ENCODE results near the gene EEF1B2. TPM values are rescaled to one million over a fixed set of nuclear protein-coding genes. Genes with fewer than 3 reads are reported as not detected.
A peak's percentile ranks its signal among the peaks of the same experiment; 100 is the strongest.
"Not testable (repeated sequence)": the region's sequence is repeated elsewhere in the genome, so short reads cannot be mapped to it uniquely, and the experiment has no call there.

The EEF1B2 gene
- total RNA-seq: 883 TPM

GRCh38 chr2:206159346-206160124, at the start of gene EEF1B2, which contains the start of gene NDUFS1:
EEF1B2 (plus strand) TSS chr2:206159895; CDS start chr2:206159980, 85 bp downstream.
NDUFS1 (minus strand) TSS chr2:206159444; CDS start chr2:206153678, 5,766 bp downstream.
- Histone ChIP-seq H3K9me3 (ENCODE audit: low read depth, low read length) (no peaks in the 10 kb centered on the region), H3K4me3 (ENCODE audit: low read length) (peak within 1 kb of the TSS; percentile 97), H3K4me1 (ENCODE audit: insufficient read depth, low read length) (peaks cover 34% of the 10 kb centered on the region), H3K27me3 (ENCODE audit: insufficient read depth, low read length) (no peaks in the 10 kb centered on the region)

DNA sequence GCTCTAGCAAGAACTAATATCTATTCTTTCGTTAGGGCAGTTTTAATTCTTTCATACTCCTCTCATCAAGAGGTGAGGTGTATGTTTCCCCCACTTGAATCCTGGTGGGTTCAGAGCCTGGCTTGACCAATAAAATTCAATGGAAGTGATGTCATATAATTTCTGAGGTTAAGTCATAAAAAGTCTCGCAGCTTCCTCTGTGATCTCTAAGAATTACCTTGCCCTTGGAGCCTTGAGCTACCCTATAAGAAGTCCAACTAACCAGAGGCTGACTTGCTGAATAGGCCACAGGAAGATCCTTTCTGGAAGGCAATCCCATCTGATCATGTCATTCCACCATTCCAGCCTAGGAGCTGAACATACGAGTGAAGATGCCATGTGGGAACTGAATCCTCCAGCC, 47.6 kb upstream of the EEF1B2 start:
- no peaks in the 10 kb centered on the region for H3K4me1 ChIP-seq (ENCODE audit: insufficient read depth, low read length)
- no peaks in the 10 kb centered on the region for H3K27me3 ChIP-seq (ENCODE audit: insufficient read depth, low read length)
- no peak overlapping the region for H3K4me3 ChIP-seq (ENCODE audit: low read length)
- H3K9me3 ChIP-seq (ENCODE audit: low read depth, low read length): no peaks in the 10 kb centered on the region

DNA sequence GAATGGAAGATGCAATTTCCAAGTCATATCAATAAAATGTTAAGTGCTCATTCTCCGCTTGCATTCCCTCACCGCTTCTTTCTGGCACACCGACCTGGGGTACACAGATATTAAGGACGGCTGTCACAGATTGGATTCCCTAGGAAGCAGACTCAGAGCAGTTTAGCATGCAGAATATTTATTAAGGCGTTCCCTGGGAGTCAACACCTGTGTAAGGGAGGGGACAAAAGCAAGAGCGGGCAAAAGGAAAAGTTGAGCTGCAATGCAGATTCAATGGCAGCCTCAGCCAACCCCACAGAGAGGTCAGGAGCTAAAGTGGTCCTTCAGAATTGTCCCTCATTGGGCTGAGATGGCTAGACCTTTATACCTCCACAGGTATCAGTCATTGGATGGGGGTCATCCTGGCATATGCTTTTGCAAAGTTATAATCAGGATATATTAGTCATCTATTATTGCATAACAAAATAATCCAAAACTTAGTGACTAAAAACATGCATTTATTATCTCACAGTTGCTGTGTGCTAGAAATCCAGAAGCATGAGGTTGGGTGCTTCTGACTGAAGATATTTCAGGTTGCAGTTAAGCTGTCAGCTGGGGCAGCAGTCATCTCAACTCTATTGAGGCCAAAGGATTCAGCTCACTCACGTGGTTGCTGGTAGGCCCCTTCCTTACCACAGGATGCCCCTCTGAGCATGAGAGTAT, 46.7 kb upstream of the EEF1B2 start:
- H3K9me3 ChIP-seq (ENCODE audit: low read depth, low read length): no peaks in the 10 kb centered on the region
- H3K27me3 ChIP-seq (ENCODE audit: insufficient read depth, low read length): no peaks in the 10 kb centered on the region
- H3K4me3 ChIP-seq (ENCODE audit: low read length): no peak overlapping the region
- H3K4me1 ChIP-seq (ENCODE audit: insufficient read depth, low read length): no peaks in the 10 kb centered on the region

GRCh38 chr2:206115026-206115578, 44.6 kb upstream of the EEF1B2 start:
- Histone ChIP-seq H3K4me3 (ENCODE audit: low read length) (no peak overlapping the region), H3K27me3 (ENCODE audit: insufficient read depth, low read length) (no peaks in the 10 kb centered on the region), H3K4me1 (ENCODE audit: insufficient read depth, low read length) (no peaks in the 10 kb centered on the region), H3K9me3 (ENCODE audit: low read depth, low read length) (no peaks in the 10 kb centered on the region)

DNA sequence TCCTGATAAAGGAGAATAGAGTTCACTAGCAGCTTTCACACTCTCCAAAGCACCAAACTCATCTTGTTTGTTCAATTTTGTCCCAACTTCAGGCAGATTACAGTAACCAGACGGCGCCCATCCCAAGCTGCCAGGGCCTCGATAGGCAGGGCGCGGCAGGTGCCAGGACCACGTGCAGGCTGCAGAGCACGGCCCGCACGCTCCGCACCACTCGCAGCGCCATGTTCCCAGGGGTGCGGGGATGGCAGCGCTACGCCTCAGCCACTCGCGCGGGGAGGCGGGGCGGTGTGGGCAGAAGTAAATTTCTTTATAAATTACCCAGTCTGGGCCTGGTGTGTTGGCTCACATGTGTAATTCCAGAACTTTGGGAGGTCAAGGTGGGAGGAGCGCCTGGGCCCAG, 43.4 kb upstream of the EEF1B2 start:
- Histone ChIP-seq H3K4me3 (ENCODE audit: low read length) (no peak overlapping the region), H3K9me3 (ENCODE audit: low read depth, low read length) (no peaks in the 10 kb centered on the region), H3K27me3 (ENCODE audit: insufficient read depth, low read length) (no peaks in the 10 kb centered on the region), H3K4me1 (ENCODE audit: insufficient read depth, low read length) (no peaks in the 10 kb centered on the region)

GRCh38 chr2:206122569-206122968, 37.1 kb upstream of the EEF1B2 start:
- not testable (repeated sequence) for H3K9me3 ChIP-seq (ENCODE audit: low read depth, low read length); H3K4me3 ChIP-seq (ENCODE audit: low read length); H3K27me3 ChIP-seq (ENCODE audit: insufficient read depth, low read length); H3K4me1 ChIP-seq (ENCODE audit: insufficient read depth, low read length)

DNA sequence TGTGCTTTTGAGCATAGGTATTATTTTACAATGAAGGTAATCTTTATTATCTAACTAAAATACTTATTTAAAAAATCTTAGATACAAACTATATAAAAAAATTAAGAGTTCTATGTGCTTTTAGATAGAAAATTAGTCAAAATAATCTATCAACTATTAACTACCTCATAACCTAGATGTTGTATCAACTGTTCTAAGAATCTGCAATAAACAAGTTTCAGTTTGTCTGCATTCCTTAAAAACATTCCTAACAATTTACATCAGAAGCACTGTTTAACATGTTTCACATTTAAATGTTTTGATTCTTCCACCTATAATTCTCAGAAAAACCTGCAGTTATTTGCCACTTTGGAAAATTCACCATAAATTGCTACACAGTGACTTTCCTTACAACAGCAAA, 33.8 kb upstream of the EEF1B2 start:
- H3K9me3 ChIP-seq (ENCODE audit: low read depth, low read length): no peaks in the 10 kb centered on the region
- H3K4me1 ChIP-seq (ENCODE audit: insufficient read depth, low read length): no peaks in the 10 kb centered on the region
- no peaks in the 10 kb centered on the region for H3K27me3 ChIP-seq (ENCODE audit: insufficient read depth, low read length)
- H3K4me3 ChIP-seq (ENCODE audit: low read length): no peak overlapping the region

GRCh38 chr2:206127656-206128055, 32.0 kb upstream of the EEF1B2 start:
- no peaks in the 10 kb centered on the region for H3K4me1 ChIP-seq (ENCODE audit: insufficient read depth, low read length)
- no peaks in the 10 kb centered on the region for H3K27me3 ChIP-seq (ENCODE audit: insufficient read depth, low read length)
- no peak overlapping the region for H3K4me3 ChIP-seq (ENCODE audit: low read length)
- no peaks in the 10 kb centered on the region for H3K9me3 ChIP-seq (ENCODE audit: low read depth, low read length)

GRCh38 chr2:206143451-206143850, 16.2 kb upstream of the EEF1B2 start:
- Histone ChIP-seq H3K4me3 (ENCODE audit: low read length) (no peak overlapping the region), H3K9me3 (ENCODE audit: low read depth, low read length) (no peaks in the 10 kb centered on the region), H3K27me3 (ENCODE audit: insufficient read depth, low read length) (no peaks in the 10 kb centered on the region)

DNA sequence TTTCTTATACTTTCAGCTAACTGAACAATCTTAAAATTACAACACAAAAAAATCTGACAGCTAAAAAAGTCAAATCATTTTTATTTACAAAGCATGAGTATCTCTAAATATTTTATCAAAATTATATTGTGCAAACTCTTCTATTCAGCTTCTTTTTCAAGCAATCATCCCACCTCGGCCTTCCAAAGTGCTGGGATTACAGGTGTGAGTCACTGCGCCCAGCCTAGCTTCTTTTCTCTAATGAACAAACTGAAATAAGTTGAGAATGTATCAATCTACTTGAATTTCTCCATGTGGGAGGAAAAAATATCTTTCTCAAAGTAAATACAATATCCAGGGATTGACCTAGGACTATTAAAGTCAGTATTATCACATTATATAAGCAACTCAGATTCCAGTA, 15.3 kb upstream of the EEF1B2 start:
- Histone ChIP-seq H3K27me3 (ENCODE audit: insufficient read depth, low read length) (no peaks in the 10 kb centered on the region), H3K9me3 (ENCODE audit: low read depth, low read length) (no peaks in the 10 kb centered on the region), H3K4me3 (ENCODE audit: low read length) (no peak overlapping the region), H3K4me1 (ENCODE audit: insufficient read depth, low read length) (no peaks in the 10 kb centered on the region)

More at GRCh38 chr2:206143451-206143850, 16.2 kb upstream of the EEF1B2 start:
- H3K4me1 ChIP-seq (ENCODE audit: insufficient read depth, low read length): no peaks in the 10 kb centered on the region

- H3K4me3 ChIP-seq (ENCODE audit: low read length): no peak overlapping the region
- no peaks in the 10 kb centered on the region for H3K9me3 ChIP-seq (ENCODE audit: low read depth, low read length)
- H3K27me3 ChIP-seq (ENCODE audit: insufficient read depth, low read length): no peaks in the 10 kb centered on the region
- no peaks in the 10 kb centered on the region for H3K4me1 ChIP-seq (ENCODE audit: insufficient read depth, low read length)
Measured at GRCh38 chr2:206145665-206146064, 14.0 kb upstream of the EEF1B2 start.

- H3K27me3 ChIP-seq (ENCODE audit: insufficient read depth, low read length): no peaks in the 10 kb centered on the region
- no peaks in the 10 kb centered on the region for H3K9me3 ChIP-seq (ENCODE audit: low read depth, low read length)
- no peak overlapping the region for H3K4me3 ChIP-seq (ENCODE audit: low read length)
- no peaks in the 10 kb centered on the region for H3K4me1 ChIP-seq (ENCODE audit: insufficient read depth, low read length)
Measured at GRCh38 chr2:206149330-206149729, 10.4 kb upstream of the EEF1B2 start.

DNA sequence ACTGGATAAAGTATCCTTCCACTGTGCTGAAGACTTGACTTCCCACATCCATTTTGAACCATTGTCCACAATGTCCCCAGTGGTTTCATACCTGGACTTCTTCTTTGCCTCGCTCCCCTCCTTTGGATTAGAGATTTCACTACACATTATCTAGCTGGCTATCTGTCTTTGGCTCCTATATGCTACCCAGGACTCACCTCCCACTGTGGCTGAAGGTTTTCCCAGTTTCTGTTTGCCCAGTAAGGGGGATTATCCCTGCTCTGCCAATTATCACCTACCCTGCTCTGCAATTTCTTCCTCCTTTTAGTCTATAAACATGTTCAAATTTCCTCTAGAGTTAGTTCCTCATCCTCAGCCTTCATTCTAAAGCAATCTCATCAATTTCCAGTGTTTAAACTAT, 9.5 kb upstream of the EEF1B2 start:
- H3K4me1 ChIP-seq (ENCODE audit: insufficient read depth, low read length): no peaks in the 10 kb centered on the region
- no peaks in the 10 kb centered on the region for H3K27me3 ChIP-seq (ENCODE audit: insufficient read depth, low read length)
- H3K9me3 ChIP-seq (ENCODE audit: low read depth, low read length): no peaks in the 10 kb centered on the region
- no peak overlapping the region for H3K4me3 ChIP-seq (ENCODE audit: low read length)

GRCh38 chr2:206150631-206151030, 9.1 kb upstream of the EEF1B2 start:
- no peak overlapping the region for H3K4me3 ChIP-seq (ENCODE audit: low read length)
- H3K4me1 ChIP-seq (ENCODE audit: insufficient read depth, low read length): no peaks in the 10 kb centered on the region
- H3K27me3 ChIP-seq (ENCODE audit: insufficient read depth, low read length): no peaks in the 10 kb centered on the region
- no peaks in the 10 kb centered on the region for H3K9me3 ChIP-seq (ENCODE audit: low read depth, low read length)

- Histone ChIP-seq H3K9me3 (ENCODE audit: low read depth, low read length) (no peaks in the 10 kb centered on the region), H3K4me1 (ENCODE audit: insufficient read depth, low read length) (peaks cover 16% of the 10 kb centered on the region), H3K4me3 (ENCODE audit: low read length) (no peak overlapping the region), H3K27me3 (ENCODE audit: insufficient read depth, low read length) (no peaks in the 10 kb centered on the region)
Measured at GRCh38 chr2:206154197-206154596, 5.5 kb upstream of the EEF1B2 start.
